K562 (cell line): ENCODE data around the gene IL23A. TPM values are rescaled to one million over a fixed set of nuclear protein-coding genes. Genes with fewer than 3 reads are reported as not detected.
A peak's percentile ranks its signal among the peaks of the same experiment; 100 is the strongest.

ENCODE experiments used
- CREBBP ChIP-seq: IDR thresholded peaks from one replicate; pipeline ENCODE4 v1.6.1; 2012; ENCODE audit warnings: low read depth, mild to moderate bottlenecking, control low read depth, inconsistent platforms, low read length
- DLX4 ChIP-seq: fragments of 250-450 bp; sonication (Bioruptor Pico); IDR thresholded peaks from 2 replicates; pipeline ENCODE4 v1.6.1; 2021; ENCODE audit warnings: mild to moderate bottlenecking
- EGR1 ChIP-seq: fragments of 450-650 bp; conservative IDR thresholded peaks from 2 replicates; pipeline ENCODE4 v1.6.1; 2017; ENCODE audit warnings: mild to moderate bottlenecking
- ESRRB ChIP-seq: fragments of 250-450 bp; sonication (Bioruptor Pico); IDR thresholded peaks from 2 replicates; pipeline ENCODE4 v1.5.0; 2020; ENCODE audit warnings: mild to moderate bottlenecking, moderate library complexity, borderline replicate concordance
- HOXB6 ChIP-seq: fragments of 250-450 bp; sonication (Bioruptor Pico); IDR thresholded peaks from 2 replicates; pipeline ENCODE4 v1.5.1; 2022; ENCODE audit warnings: mild to moderate bottlenecking, borderline replicate concordance
- POLR2H ChIP-seq: IDR thresholded peaks from 2 replicates; pipeline ENCODE4 v1.6.1; 2016; ENCODE audit warnings: missing genetic modification characterization, low read depth, mild to moderate bottlenecking, control low read depth, missing compliant biosample characterization, moderate library complexity
- PPARD ChIP-seq: fragments of 250-450 bp; sonication (Bioruptor Pico); IDR thresholded peaks from 2 replicates; pipeline ENCODE4 v1.8.0; 2022; ENCODE audit warnings: inconsistent platforms, mild to moderate bottlenecking, moderate library complexity
- SMARCE1 ChIP-seq: fragments of 450-650 bp; IDR thresholded peaks from 2 replicates; pipeline ENCODE4 v1.7.1; 2016; ENCODE audit warnings: mild to moderate bottlenecking
- SREBF1 ChIP-seq: fragments of 150-350 bp; IDR thresholded peaks from 2 replicates; pipeline ENCODE4 v1.6.1; 2014; ENCODE audit warnings: antibody characterized with exemption, low read depth, low read length, borderline replicate concordance
- TAF9B ChIP-seq: fragments of 450-650 bp; IDR thresholded peaks from 2 replicates; pipeline ENCODE4 v1.6.1; 2018; ENCODE audit warnings: mild to moderate bottlenecking; ENCODE audit not compliant: partially characterized antibody
- USF1 ChIP-seq: sonication (generic); formaldehyde crosslinking; IDR thresholded peaks from 2 replicates; pipeline ENCODE4 v1.9.0; 2022; ENCODE audit warnings: mild to moderate bottlenecking, missing genetic modification reagents
- ZBTB9 ChIP-seq: fragments of 450-650 bp; formaldehyde crosslinking; IDR thresholded peaks from 2 replicates; pipeline ENCODE4 v1.4.0; 2020; ENCODE audit warnings: mild to moderate bottlenecking, moderate library complexity
- ZNF175 ChIP-seq: fragments of 200-800 bp; sonication (Bioruptor generic); IDR thresholded peaks from 2 replicates; pipeline ENCODE4 v1.6.1; 2016; ENCODE audit warnings: low read depth, mild to moderate bottlenecking, missing genetic modification characterization, missing compliant biosample characterization
- polyA plus RNA-seq, 8 experiments: library from polyadenylated mRNA; depleted of rRNA in 4 of 8; stranded (reverse) in 5 of 8; unstranded in 3 of 8; fragments of >200 nt; fragmentation: Nextera tagmentation in 2 of 8; fragmentation: Illumina TruSeq in 1 of 8; extraction: Ambion mirVana in 2 of 8; extraction: Trizol in 1 of 8; gene quantifications; 2 replicates each; pipeline versions ENCODE4 v1.2.1 to v1.2.3, GENCODE V29; 2011 to 2014; ENCODE audit warnings: inconsistent platforms in 1 of 8, missing spikeins in 1 of 8
- total RNA-seq, 7 experiments: library from RNA; depleted of rRNA in 6 of 7; stranded (reverse); fragments of >200 nt in 6 of 7; fragmentation: Illumina TruSeq in 2 of 7; extraction: Trizol in 2 of 7; gene quantifications; 2 replicates each; pipeline versions ENCODE4 v1.2.1 to v1.2.3, GENCODE V29; 2011 to 2021; ENCODE audit warnings: low replicate concordance in 1 of 7
- TF ChIP-seq, protein P1 (sequence below): fragments of 450-650 bp; IDR thresholded peaks from 2 replicates; pipeline ENCODE4 v1.6.1; 2017; ENCODE audit warnings: antibody characterized with exemption
- TF ChIP-seq, protein P2 (sequence below): fragments of 250-450 bp; sonication (Bioruptor Pico); IDR thresholded peaks from 2 replicates; pipeline ENCODE4 v1.5.0; 2021
- TF ChIP-seq, protein P3 (sequence below): fragments of 450-650 bp; IDR thresholded peaks from 2 replicates; pipeline ENCODE4 v1.6.1; 2016; ENCODE audit warnings: borderline replicate concordance

Gene IL23A
- total and polyA plus RNA-seq, 9 of the 15 experiments (the other 6 are each of a cell fraction or from before 2014, with no cell fraction given): 4.4 to 37.2 (median 9.6) TPM

DNA sequence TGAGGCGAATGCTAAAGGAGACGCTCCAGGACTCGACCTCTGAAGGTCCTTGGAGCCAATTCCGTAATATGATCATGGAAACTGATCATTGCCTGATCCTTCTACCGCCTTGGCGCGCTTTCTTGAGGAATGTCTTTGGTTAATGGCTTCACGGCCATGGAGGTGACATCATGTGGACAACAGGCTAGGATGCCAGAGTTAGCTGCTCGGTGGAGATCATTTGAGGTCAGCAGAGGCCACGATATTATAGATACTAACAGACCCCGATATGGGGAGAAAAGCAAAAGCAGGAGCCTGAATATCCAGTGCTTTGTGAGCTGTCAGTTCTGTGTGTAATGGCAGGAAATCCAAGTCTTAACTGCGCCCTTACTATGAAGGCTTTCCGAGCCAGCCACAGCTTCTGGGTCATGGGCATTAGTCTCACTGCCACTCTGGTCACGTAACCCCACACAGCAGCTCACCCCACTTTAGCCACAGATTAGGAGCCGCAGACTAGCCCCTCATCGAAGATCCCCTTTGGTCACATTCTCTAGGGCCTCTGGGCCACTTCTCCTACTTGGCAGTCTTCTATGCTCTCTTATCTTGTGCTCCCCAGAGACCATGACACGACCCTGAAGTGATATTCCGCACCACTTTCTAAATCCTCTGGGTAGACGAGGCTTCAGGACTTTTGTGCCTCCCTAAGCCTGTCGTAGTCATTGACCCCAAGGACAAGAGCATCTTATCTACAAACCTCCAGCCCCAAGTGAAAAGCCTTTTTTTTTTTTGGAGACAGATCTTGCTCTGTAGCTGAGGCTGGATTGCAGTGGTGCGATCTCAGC, 37.8 kb upstream of the IL23A start (continued):
- TF ChIP-seq, protein P1, sequence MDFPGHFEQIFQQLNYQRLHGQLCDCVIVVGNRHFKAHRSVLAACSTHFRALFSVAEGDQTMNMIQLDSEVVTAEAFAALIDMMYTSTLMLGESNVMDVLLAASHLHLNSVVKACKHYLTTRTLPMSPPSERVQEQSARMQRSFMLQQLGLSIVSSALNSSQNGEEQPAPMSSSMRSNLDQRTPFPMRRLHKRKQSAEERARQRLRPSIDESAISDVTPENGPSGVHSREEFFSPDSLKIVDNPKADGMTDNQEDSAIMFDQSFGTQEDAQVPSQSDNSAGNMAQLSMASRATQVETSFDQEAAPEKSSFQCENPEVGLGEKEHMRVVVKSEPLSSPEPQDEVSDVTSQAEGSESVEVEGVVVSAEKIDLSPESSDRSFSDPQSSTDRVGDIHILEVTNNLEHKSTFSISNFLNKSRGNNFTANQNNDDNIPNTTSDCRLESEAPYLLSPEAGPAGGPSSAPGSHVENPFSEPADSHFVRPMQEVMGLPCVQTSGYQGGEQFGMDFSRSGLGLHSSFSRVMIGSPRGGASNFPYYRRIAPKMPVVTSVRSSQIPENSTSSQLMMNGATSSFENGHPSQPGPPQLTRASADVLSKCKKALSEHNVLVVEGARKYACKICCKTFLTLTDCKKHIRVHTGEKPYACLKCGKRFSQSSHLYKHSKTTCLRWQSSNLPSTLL: no peak
- TF ChIP-seq ESRRB (CRISPR knock-in tag): no peak
- TF ChIP-seq PPARD (CRISPR knock-in tag): no peak
- no peak for TF ChIP-seq CREBBP
- no peak for TF ChIP-seq TAF9B
- no peak; the same call in 1 of the 2 replicates for TF ChIP-seq ZBTB9 (CRISPR knock-in tag)
- no peak for TF ChIP-seq SREBF1
- TF ChIP-seq, protein P2, sequence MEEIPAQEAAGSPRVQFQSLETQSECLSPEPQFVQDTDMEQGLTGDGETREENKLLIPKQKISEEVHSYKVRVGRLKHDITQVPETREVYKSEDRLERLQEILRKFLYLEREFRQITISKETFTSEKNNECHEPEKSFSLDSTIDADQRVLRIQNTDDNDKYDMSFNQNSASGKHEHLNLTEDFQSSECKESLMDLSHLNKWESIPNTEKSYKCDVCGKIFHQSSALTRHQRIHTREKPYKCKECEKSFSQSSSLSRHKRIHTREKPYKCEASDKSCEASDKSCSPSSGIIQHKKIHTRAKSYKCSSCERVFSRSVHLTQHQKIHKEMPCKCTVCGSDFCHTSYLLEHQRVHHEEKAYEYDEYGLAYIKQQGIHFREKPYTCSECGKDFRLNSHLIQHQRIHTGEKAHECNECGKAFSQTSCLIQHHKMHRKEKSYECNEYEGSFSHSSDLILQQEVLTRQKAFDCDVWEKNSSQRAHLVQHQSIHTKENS (CRISPR knock-in tag): no peak
- 0 out of 2 replicates have a peak, but pooled peaks have one; percentile 9 for TF ChIP-seq HOXB6
- TF ChIP-seq ZNF175 (CRISPR knock-in tag): peak; percentile 77
- TF ChIP-seq, protein P3, sequence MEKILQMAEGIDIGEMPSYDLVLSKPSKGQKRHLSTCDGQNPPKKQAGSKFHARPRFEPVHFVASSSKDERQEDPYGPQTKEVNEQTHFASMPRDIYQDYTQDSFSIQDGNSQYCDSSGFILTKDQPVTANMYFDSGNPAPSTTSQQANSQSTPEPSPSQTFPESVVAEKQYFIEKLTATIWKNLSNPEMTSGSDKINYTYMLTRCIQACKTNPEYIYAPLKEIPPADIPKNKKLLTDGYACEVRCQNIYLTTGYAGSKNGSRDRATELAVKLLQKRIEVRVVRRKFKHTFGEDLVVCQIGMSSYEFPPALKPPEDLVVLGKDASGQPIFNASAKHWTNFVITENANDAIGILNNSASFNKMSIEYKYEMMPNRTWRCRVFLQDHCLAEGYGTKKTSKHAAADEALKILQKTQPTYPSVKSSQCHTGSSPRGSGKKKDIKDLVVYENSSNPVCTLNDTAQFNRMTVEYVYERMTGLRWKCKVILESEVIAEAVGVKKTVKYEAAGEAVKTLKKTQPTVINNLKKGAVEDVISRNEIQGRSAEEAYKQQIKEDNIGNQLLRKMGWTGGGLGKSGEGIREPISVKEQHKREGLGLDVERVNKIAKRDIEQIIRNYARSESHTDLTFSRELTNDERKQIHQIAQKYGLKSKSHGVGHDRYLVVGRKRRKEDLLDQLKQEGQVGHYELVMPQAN: no peak
- TF ChIP-seq DLX4 (CRISPR knock-in tag): no peak; the same call in 1 of the 2 replicates
- TF ChIP-seq POLR2H: 0 out of 2 replicates have a peak, but pooled peaks have one; percentile 79
- no peak for TF ChIP-seq EGR1
- TF ChIP-seq SMARCE1: peak; percentile 82
- TF ChIP-seq USF1: peak; percentile 37; the same call in 1 of the 2 replicates
